Adrenal gland (tissue), 12 donors: Measurements from ENCODE around the gene JPH2. TPM values are rescaled to one million over a fixed set of nuclear protein-coding genes. Genes with fewer than 3 reads are reported as not detected.
A peak's percentile ranks its signal among the peaks of the same experiment; 100 is the strongest.

Experiments used
- DNase-seq, 7 donors: peaks; one replicate each; pipeline ENCODE4 v3.0.0-alpha.2; 2019 to 2020
- H3K27ac ChIP-seq, 5 donors: fragments of 200-600 bp; sonication (generic) in 4 of 5; 1 replicate in 3 of 5; 2 replicates in 2 of 5; pipeline versions ENCODE4 v1.5.1 to v1.8.0; 2016 to 2020; ENCODE audit warnings: mild to moderate bottlenecking in 1 of 5
- H3K27me3 ChIP-seq: fragments of 200-600 bp; 2 replicates; pipeline ENCODE4 v1.8.0; 2021
- H3K36me3 ChIP-seq, 2 donors: fragments of 200-600 bp; replicated peaks in 1 of 2; 1 replicate in 1 of 2; 2 replicates in 1 of 2; pipeline versions ENCODE4 v1.5.1 to v1.8.0; 2018 to 2022
- H3K4me1 ChIP-seq, 2 donors: fragments of 200-600 bp; replicated peaks in 1 of 2; 1 replicate in 1 of 2; 2 replicates in 1 of 2; pipeline versions ENCODE4 v1.5.1 to v1.8.0; 2018 to 2021
- H3K4me3 ChIP-seq, 4 donors: fragments of 200-600 bp; sonication (generic) in 3 of 4; one replicate each; pipeline ENCODE4 v1.5.1; 2016 to 2018
- H3K9me3 ChIP-seq, 3 donors: fragments of 200-600 bp; sonication (generic) in 1 of 3; replicated peaks in 1 of 3; 1 replicate in 2 of 3; 2 replicates in 1 of 3; pipeline versions ENCODE4 v1.5.1 to v1.8.0; 2016 to 2021
- POLR2A ChIP-seq, 2 donors: fragments of 450-650 bp; IDR thresholded peaks; one replicate each; pipeline ENCODE4 v1.6.1; 2017; ENCODE audit warnings: antibody characterized with exemption in 2 of 2, mild to moderate bottlenecking in 2 of 2, moderate library complexity in 1 of 2
- WGBS, 4 donors: extraction: QIAGEN DNeasy Blood & Tissue Kit in 2 of 4; methylation state at CpG; one replicate each; pipeline versions ENCODE4 v1.1.5 to v1.1.7; 2013 to 2017; 5-methylcytosine and 5-hydroxymethylcytosine counted together
- intact Hi-C, 2 donors: fragments of 100-400 bp; cut with DNase I; formaldehyde crosslinking; loops; one replicate each; pipeline versions ENCODE4 v1.14.1 to v1.15.0; 2022 to 2023
- polyA plus RNA-seq, 3 donors: library from polyadenylated mRNA; stranded (reverse); fragments of 200-250 nt in 2 of 3; fragments of 350-450 nt in 1 of 3; fragmentation: Illumina TruSeq in 1 of 3; extraction: RNeasy Lipid Tissue Mini Kit (QIAGEN cat#74804) in 1 of 3; gene quantifications; one replicate each; pipeline ENCODE4 v1.2.3, GENCODE V29; 2013 to 2014
- total RNA-seq, 9 donors: library from RNA; depleted of rRNA in 4 of 9; stranded (reverse); fragments of >200 nt in 4 of 9; fragments of 120-200 nt in 1 of 9; fragmentation: NEBNext Ultra II Directional in 1 of 9; extraction: Animal tissue kit (Norgen Biotek cat#: 25700) in 1 of 9; gene quantifications; one replicate each; pipeline versions ENCODE4 v1.1.0 to v1.2.4, GENCODE V29; 2013 to 2023
- TF ChIP-seq, protein P1 (sequence below), 6 experiments: fragments of 450-650 bp in 4 of 6; fragments of 200-600 bp in 2 of 6; sonication (generic) in 1 of 6; IDR thresholded peaks; 1 replicate in 5 of 6; 2 replicates in 1 of 6; pipeline versions ENCODE4 v1.5.1 to v1.8.0; 2016 to 2021; ENCODE audit warnings: antibody characterized with exemption in 6 of 6, mild to moderate bottlenecking in 2 of 6, moderate library complexity in 1 of 6
- donor health status: healthy with polysubstance abuse.
- donor health status: Bipolar disorder and iron deficiency.
- donor health status: DM: yes; HTN: yes; CAD: no.
- donor health status: DM: no; HTN: no; CAD: no.
- donor health status: DM: no; HTN: no; CAD: no.
- donor health status: DM: yes; HTN: yes; CAD: no.

The JPH2 gene
- total and polyA plus RNA-seq, 12 donors, result 0.59 to 13.0 (median 3.4) TPM

DNA sequence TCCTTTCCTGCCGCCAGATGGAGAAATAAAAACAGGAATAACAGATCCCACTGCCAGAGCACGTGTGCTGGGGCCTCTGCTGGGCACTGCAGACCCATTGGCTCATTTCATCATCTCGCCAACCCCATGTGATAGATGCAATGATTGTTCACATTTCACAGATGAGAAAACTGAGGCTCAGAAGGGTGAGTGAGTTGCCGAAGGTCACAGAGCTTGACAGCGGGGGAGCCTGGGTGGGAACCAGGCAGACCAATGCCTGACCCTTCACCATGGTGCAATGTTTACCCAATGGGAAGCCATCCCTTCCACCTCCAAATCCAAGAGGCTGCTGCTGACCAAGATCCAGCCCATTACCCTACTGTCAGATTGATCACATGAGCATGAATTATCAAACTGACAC, 105.1 kb downstream of the JPH2 start:
- Histone ChIP-seq H3K4me1 (no peaks in the 10 kb centered on the region), H3K36me3 (no peaks in the 10 kb centered on the region), H3K27me3 (no peaks in the 10 kb centered on the region), H3K4me3 (no peak overlapping the region), H3K27ac (no peak overlapping the region), H3K9me3 (no peaks in the 10 kb centered on the region)
- intact Hi-C loops, result loop anchor here in 1 of 2 donors (2.0 to 10.0 kb wide), 2 partner anchors 333 to 637 kb away; no protein-coding TSS in a partner anchor
- no peak for DNase-seq
- 48 to 70% (median 61%) methylated on average over 3 to 5 of the region's 5 CpGs for WGBS, 4 donors
- TF ChIP-seq, protein P1, sequence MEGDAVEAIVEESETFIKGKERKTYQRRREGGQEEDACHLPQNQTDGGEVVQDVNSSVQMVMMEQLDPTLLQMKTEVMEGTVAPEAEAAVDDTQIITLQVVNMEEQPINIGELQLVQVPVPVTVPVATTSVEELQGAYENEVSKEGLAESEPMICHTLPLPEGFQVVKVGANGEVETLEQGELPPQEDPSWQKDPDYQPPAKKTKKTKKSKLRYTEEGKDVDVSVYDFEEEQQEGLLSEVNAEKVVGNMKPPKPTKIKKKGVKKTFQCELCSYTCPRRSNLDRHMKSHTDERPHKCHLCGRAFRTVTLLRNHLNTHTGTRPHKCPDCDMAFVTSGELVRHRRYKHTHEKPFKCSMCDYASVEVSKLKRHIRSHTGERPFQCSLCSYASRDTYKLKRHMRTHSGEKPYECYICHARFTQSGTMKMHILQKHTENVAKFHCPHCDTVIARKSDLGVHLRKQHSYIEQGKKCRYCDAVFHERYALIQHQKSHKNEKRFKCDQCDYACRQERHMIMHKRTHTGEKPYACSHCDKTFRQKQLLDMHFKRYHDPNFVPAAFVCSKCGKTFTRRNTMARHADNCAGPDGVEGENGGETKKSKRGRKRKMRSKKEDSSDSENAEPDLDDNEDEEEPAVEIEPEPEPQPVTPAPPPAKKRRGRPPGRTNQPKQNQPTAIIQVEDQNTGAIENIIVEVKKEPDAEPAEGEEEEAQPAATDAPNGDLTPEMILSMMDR (IDR thresholded peaks at IDR 0.05), result no peak
- TF ChIP-seq POLR2A (IDR thresholded peaks at IDR 0.05), result no peak

DNA sequence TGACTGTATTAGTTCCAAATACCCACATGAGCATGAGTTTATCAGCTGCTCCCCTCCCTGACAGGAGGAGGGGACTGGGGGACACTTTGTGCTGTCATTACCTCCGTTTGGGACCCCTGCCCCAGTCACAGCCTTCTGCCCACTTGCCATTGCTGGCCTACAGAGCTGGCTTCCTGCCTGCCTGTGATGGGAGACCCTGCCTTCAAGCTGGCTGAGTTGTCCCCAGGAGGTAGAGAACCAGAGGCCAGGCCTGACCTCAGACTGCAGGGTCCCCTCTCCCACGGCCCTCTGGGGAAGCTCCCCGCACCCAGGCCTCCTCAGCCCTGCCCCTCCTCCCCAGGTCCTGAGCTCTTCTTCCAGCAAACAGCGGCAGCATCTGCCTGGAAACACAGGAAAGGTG, 105.5 kb downstream of the JPH2 start:
- no peaks in the 10 kb centered on the region for H3K27me3 ChIP-seq
- no peaks in the 10 kb centered on the region for H3K36me3 ChIP-seq
- no peaks in the 10 kb centered on the region for H3K4me1 ChIP-seq
- H3K9me3 ChIP-seq, result no peaks in the 10 kb centered on the region
- H3K27ac ChIP-seq, result no peak overlapping the region
- TF ChIP-seq, protein P1 (IDR thresholded peaks at IDR 0.05), result no peak
- no peak for TF ChIP-seq POLR2A (IDR thresholded peaks at IDR 0.05)
- 44 to 80% (median 46%) methylated on average over 1 to 4 of the region's 4 CpGs for WGBS, 4 donors
- H3K4me3 ChIP-seq, result no peak overlapping the region
- intact Hi-C loops, result loop anchor here in 1 of 2 donors (2.0 to 10.0 kb wide), 2 partner anchors 333 to 637 kb away; no protein-coding TSS in a partner anchor
- peak in 1 of 7 donors; percentile 48 for DNase-seq

- Histone ChIP-seq H3K4me3 (no peak overlapping the region), H3K27ac (no peak overlapping the region), H3K36me3 (no peaks in the 10 kb centered on the region), H3K9me3 (no peaks in the 10 kb centered on the region), H3K27me3 (no peaks in the 10 kb centered on the region), H3K4me1 (no peaks in the 10 kb centered on the region)
- TF ChIP-seq POLR2A (IDR thresholded peaks at IDR 0.05), result no peak
- TF ChIP-seq, protein P1 (IDR thresholded peaks at IDR 0.05), result peak; percentile 98 to 99 (median 99)
- WGBS, 4 donors, result 14 to 18% (median 16%) methylated on average over 7 to 8 of the region's 8 CpGs
- peak; percentile 66 to 94 (median 79) for DNase-seq
- intact Hi-C loops, result loop anchor here in 1 of 2 donors (2.0 to 10.0 kb wide), 2 partner anchors 332 to 636 kb away; no protein-coding TSS in a partner anchor
Measured at GRCh38 chr20:44080646-44081267, 106.2 kb downstream of the JPH2 start.

- Histone ChIP-seq H3K4me3 (no peak overlapping the region), H3K27ac (no peak overlapping the region), H3K9me3 (no peaks in the 10 kb centered on the region), H3K27me3 (no peaks in the 10 kb centered on the region), H3K4me1 (no peaks in the 10 kb centered on the region), H3K36me3 (no peaks in the 10 kb centered on the region)
- intact Hi-C loops, result loop anchor here in 1 of 2 donors (2.0 to 10.0 kb wide), 2 partner anchors 331 to 635 kb away; no protein-coding TSS in a partner anchor
- DNase-seq, result peak in 1 of 7 donors; percentile 41
- WGBS, 4 donors, result 62 to 76% (median 69%) methylated on average over 7 to 10 of the region's 10 CpGs
- TF ChIP-seq, protein P1 (IDR thresholded peaks at IDR 0.05), result no peak
- no peak for TF ChIP-seq POLR2A (IDR thresholded peaks at IDR 0.05)
Measured at GRCh38 chr20:44080064-44080463, 106.9 kb downstream of the JPH2 start.
